ENCODE data around the gene TOP2B.

The TOP2B gene

DNA sequence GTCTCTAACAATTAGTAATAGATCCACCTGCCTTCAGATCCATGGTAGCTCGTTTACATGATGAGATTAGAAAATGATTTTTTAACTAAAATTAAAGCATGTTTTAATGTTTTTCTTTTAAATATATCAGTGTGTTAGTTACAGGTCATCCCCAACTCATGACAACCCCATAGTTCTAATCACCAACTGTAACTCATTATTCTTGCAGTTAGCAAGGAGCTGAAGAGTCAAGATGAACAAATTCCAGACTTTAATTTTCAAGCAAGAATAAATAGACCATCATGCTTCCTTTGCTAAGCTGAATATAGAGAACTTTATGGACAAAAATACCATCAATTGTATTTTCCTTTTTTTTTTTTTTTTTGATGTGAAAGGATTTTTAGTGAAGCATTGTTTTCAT is 101.1 kb downstream of the TOP2B start:
- DNase-seq (ENCODE audit: low spot score) = peak; percentile 26

GRCh38 chr3:25558796-25559195 is 105.9 kb downstream of the TOP2B start:
- DNase-seq (ENCODE audit: low spot score) = no peak

DNA sequence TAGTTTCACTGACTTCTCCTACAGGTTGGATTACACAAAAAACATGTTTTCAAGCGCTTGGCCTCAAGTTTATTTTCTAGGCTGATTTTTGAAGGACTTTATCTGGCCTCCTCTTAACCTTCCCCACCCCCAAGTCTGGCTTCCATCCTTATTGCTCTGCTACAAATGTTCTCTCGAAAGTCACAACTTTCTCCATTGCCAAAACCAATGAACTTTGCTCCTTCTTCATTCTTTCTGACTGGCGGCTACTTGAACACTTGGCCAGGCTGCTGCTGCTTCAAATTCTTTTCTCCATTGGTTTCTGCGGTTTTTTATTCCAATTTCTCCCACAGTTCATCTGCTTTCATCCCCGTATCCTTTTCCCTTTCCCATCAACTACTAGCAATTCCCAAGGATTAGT is 106.6 kb downstream of the TOP2B start:
- DNase-seq (ENCODE audit: low spot score) = no peak

GRCh38 chr3:25557694-25558093 is 107.0 kb downstream of the TOP2B start:
- DNase-seq (ENCODE audit: low spot score) = no peak

GRCh38 chr3:25556447-25556846 is 108.3 kb downstream of the TOP2B start:
- DNase-seq (ENCODE audit: low spot score) = no peak

- DNase-seq (ENCODE audit: low spot score) = no peak
These were observed 108.8 kb downstream of the TOP2B start for GRCh38 chr3:25555695-25556437.

- no peak for DNase-seq (ENCODE audit: low spot score)
These were observed 110.3 kb downstream of the TOP2B start for GRCh38 chr3:25554376-25554775.

GRCh38 chr3:25552251-25552650 is 112.5 kb downstream of the TOP2B start:
- no peak for DNase-seq (ENCODE audit: low spot score)

GRCh38 chr3:25548836-25549235 is 115.9 kb downstream of the TOP2B start:
- DNase-seq (ENCODE audit: low spot score) = peak; percentile 51

GRCh38 chr3:25547943-25548674 is 116.6 kb downstream of the TOP2B start:
- DNase-seq (ENCODE audit: low spot score) = peak; percentile 26
